K562 (cell line): ENCODE data around the gene JUNB. TPM values are rescaled to one million over a fixed set of nuclear protein-coding genes. Genes with fewer than 3 reads are reported as not detected.
"Not testable (repeated sequence)": the region's sequence is repeated elsewhere in the genome, so short reads cannot be mapped to it uniquely, and the experiment has no call there.

Experiments
- ATAC-seq: fragments of 200-7000 bp; cut with Tn5 transposase; 3 replicates; pipeline ENCODE4 v1.9.1; 2020; ENCODE audit warnings: moderate library complexity
- BruUV-seq: library from RNA; stranded (reverse); fragments of 400-500 nt; replicated peaks from 2 replicates; lab custom pipeline; 2021; lab: Mats Ljungman, UMichigan
- CTCF ChIA-PET: fragments of 300-600 bp; formaldehyde crosslinking; extraction: SDS; loops from one replicate; lab custom pipeline; 2021; ENCODE audit warnings: low intra/inter-chr PET ratio; lab: Yijun Ruan, JAX
- POLR2A ChIA-PET: fragments of 300-600, 350-650 bp; sonication (Branson Sonifier 250); formaldehyde crosslinking; extraction: SDS; loops from one replicate; lab custom pipeline; 2021; ENCODE audit warnings: antibody characterized with exemption, inconsistent platforms; lab: Yijun Ruan, JAX
- DNase-seq, 4 experiments: peaks; one replicate each; pipeline versions ENCODE4 v3.0.0 to v3.0.0-alpha.2; 2011 to 2018; ENCODE audit warnings: low spot score in 3 of 4, mixed read lengths in 3 of 4; ENCODE audit errors: extremely low read depth in 1 of 4
- FAIRE-seq: peaks from 2 replicates; lab custom pipeline; 2011; peaks lifted over from hg19 to GRCh38; lab: Jason Lieb, UNC
- H2AFZ ChIP-seq: 2 replicates; pipeline ENCODE4 v1.6.0; 2011; ENCODE audit warnings: low read depth, low read length, control low read depth, inconsistent platforms
- H3K27ac ChIP-seq: fragments of 200-600 bp; 3 replicates; pipeline ENCODE4 v1.8.0; 2011; ENCODE audit warnings: low read depth, mild to moderate bottlenecking, control low read depth, inconsistent platforms, low read length, moderate library complexity, mixed read lengths; ENCODE audit errors: extremely low read depth
- H3K27me3 ChIP-seq, 2 experiments: fragments of 300-600 bp in 1 of 2; 2 replicates in 1 of 2; 3 replicates in 1 of 2; pipeline versions ENCODE4 v1.6.0 to v1.8.0; 2011; ENCODE audit warnings: inconsistent platforms in 2 of 2, low read length in 2 of 2, mild to moderate bottlenecking in 1 of 2, mixed read lengths in 1 of 2, moderate library complexity in 1 of 2; ENCODE audit not compliant: control insufficient read depth in 2 of 2, insufficient read depth in 2 of 2
- H3K36me3 ChIP-seq: fragments of 300-600 bp; 3 replicates; pipeline ENCODE4 v1.8.0; 2011; ENCODE audit warnings: mild to moderate bottlenecking, low read length, inconsistent platforms; ENCODE audit not compliant: control insufficient read depth, insufficient read depth
- H3K4me1 ChIP-seq, 2 experiments: fragments of 200-600 bp in 1 of 2; replicated peaks in 1 of 2; 2 replicates in 1 of 2; 3 replicates in 1 of 2; pipeline versions ENCODE4 v1.5.1 to v1.8.0; 2011; ENCODE audit warnings: inconsistent platforms in 2 of 2, low read length in 2 of 2, mild to moderate bottlenecking in 1 of 2, mixed read lengths in 1 of 2, moderate library complexity in 1 of 2; ENCODE audit not compliant: control insufficient read depth in 2 of 2, insufficient read depth in 2 of 2
- H3K4me2 ChIP-seq: 2 replicates; pipeline ENCODE4 v1.6.1; 2011; ENCODE audit warnings: low read length, control low read depth, inconsistent platforms, mixed read lengths; ENCODE audit not compliant: insufficient read depth
- H3K4me3 ChIP-seq: fragments of 200-600 bp; sonication (generic), shearing (Covaris generic); 2 replicates; pipeline ENCODE4 v1.5.1; 2016; ENCODE audit warnings: control low read depth, inconsistent platforms
- H3K79me2 ChIP-seq: fragments of 200-600 bp; 3 replicates; pipeline ENCODE4 v1.8.0; 2011; ENCODE audit warnings: low read length, inconsistent platforms; ENCODE audit not compliant: control insufficient read depth, insufficient read depth
- H3K9ac ChIP-seq, 2 experiments: 2 replicates each; pipeline versions ENCODE4 v1.6.0 to v1.6.1; 2011; ENCODE audit warnings: low read depth in 2 of 2, low read length in 2 of 2, control low read depth in 1 of 2, inconsistent platforms in 1 of 2, mild to moderate bottlenecking in 1 of 2, mixed read lengths in 1 of 2; ENCODE audit not compliant: insufficient read depth in 1 of 2
- H3K9me1 ChIP-seq: one replicate; pipeline ENCODE4 v1.6.0; 2011; ENCODE audit warnings: inconsistent platforms, mild to moderate bottlenecking, low read length, moderate library complexity; ENCODE audit not compliant: control insufficient read depth, insufficient read depth
- H3K9me3 ChIP-seq: replicated peaks from 2 replicates; pipeline ENCODE4 v1.5.1; 2011; ENCODE audit warnings: low read depth, low read length, inconsistent platforms; ENCODE audit not compliant: control insufficient read depth, insufficient read depth
- H4K20me1 ChIP-seq: replicated peaks from 2 replicates; pipeline ENCODE4 v1.6.1; 2011; ENCODE audit warnings: low read length, inconsistent platforms, mixed read lengths; ENCODE audit not compliant: control insufficient read depth, insufficient read depth
- BCOR ChIP-seq: fragments of 450-650 bp; IDR thresholded peaks from 2 replicates; pipeline ENCODE4 v1.6.1; 2016
- CBFB ChIP-seq: sonication (generic); formaldehyde crosslinking; IDR thresholded peaks from 2 replicates; pipeline ENCODE4 v1.4.0; 2020; ENCODE audit warnings: mild to moderate bottlenecking, missing genetic modification reagents
- CBX8 ChIP-seq: fragments of 200-600 bp; sonication (generic); IDR thresholded peaks from 2 replicates; pipeline ENCODE4 v1.6.1; 2012; ENCODE audit warnings: borderline replicate concordance, mixed run types, low read depth, mild to moderate bottlenecking, moderate library complexity, mixed read lengths, low read length, control low read depth, inconsistent platforms; ENCODE audit not compliant: poor library complexity, severe bottlenecking; ENCODE audit errors: extremely low read depth
- COPS2 ChIP-seq: fragments of 450-650 bp; conservative IDR thresholded peaks from 2 replicates; pipeline ENCODE4 v1.6.1; 2016; ENCODE audit warnings: mild to moderate bottlenecking, moderate library complexity
- CTBP1 ChIP-seq: fragments of 450-650 bp; IDR thresholded peaks from 2 replicates; pipeline ENCODE4 v1.6.1; 2016; ENCODE audit warnings: borderline replicate concordance
- DMBX1 ChIP-seq: fragments of 250-450 bp; sonication (Bioruptor Pico); IDR thresholded peaks from 2 replicates; pipeline ENCODE4 v1.8.0; 2022; ENCODE audit warnings: inconsistent platforms, mild to moderate bottlenecking, moderate library complexity, borderline replicate concordance
- ETS1 ChIP-seq: conservative IDR thresholded peaks from 2 replicates; pipeline ENCODE4 v1.6.1; 2011; ENCODE audit warnings: low read depth, mild to moderate bottlenecking, low read length; ENCODE audit not compliant: control insufficient read depth
- ILF3 ChIP-seq: fragments of 450-650 bp; IDR thresholded peaks from 2 replicates; pipeline ENCODE4 v1.6.1; 2018; ENCODE audit warnings: antibody characterized with exemption, mild to moderate bottlenecking, moderate library complexity, borderline replicate concordance
- MITF ChIP-seq: IDR thresholded peaks from 2 replicates; pipeline ENCODE4 v1.6.1; 2014; ENCODE audit warnings: antibody characterized with exemption
- MTF1 ChIP-seq: fragments of 250-450 bp; sonication (Bioruptor Pico); IDR thresholded peaks from 2 replicates; pipeline ENCODE4 v1.9.0; 2021; ENCODE audit warnings: moderate library complexity, mild to moderate bottlenecking, inconsistent platforms, borderline replicate concordance
- NFE2 ChIP-seq: IDR thresholded peaks from 2 replicates; pipeline ENCODE4 v1.6.1; 2014; ENCODE audit warnings: antibody characterized with exemption, low read depth
- RBM15 ChIP-seq: fragments of 200-400 bp; formaldehyde crosslinking; IDR thresholded peaks from 2 replicates; pipeline ENCODE4 v1.6.1; 2018; ENCODE audit warnings: mild to moderate bottlenecking, low read length, moderate library complexity; ENCODE audit not compliant: insufficient read depth
- SAFB2 ChIP-seq: fragments of 200-400 bp; formaldehyde crosslinking; IDR thresholded peaks from 2 replicates; pipeline ENCODE4 v1.6.1; 2018; ENCODE audit warnings: borderline replicate concordance, low read length, low read depth, moderate library complexity; ENCODE audit not compliant: severe bottlenecking
- TCF7 ChIP-seq: sonication (generic); IDR thresholded peaks from 2 replicates; pipeline ENCODE4 v1.6.1; 2016; ENCODE audit warnings: antibody characterized with exemption, borderline replicate concordance
- ZNF121 ChIP-seq: sonication (generic); formaldehyde crosslinking; conservative IDR thresholded peaks from 2 replicates; pipeline ENCODE4 v1.8.0; 2022; ENCODE audit warnings: missing genetic modification reagents
- ZNF274 ChIP-seq: IDR thresholded peaks from 2 replicates; pipeline ENCODE4 v1.6.1; 2011; ENCODE audit warnings: low read depth, mild to moderate bottlenecking, low read length, moderate library complexity, borderline replicate concordance
- WGBS: fragments of 100-300 bp; shearing (Covaris generic); methylation state at CpG from one replicate; pipeline ENCODE4 v1.1.6; 2016; ENCODE audit warnings: low coverage, mixed read lengths; ENCODE audit not compliant: insufficient coverage; ENCODE audit errors: missing lambda C conversion rate; 5-methylcytosine and 5-hydroxymethylcytosine counted together
- in situ Hi-C: fragments of 300-500 bp; cut with MboI; formaldehyde crosslinking; loops from 4 replicates; pipeline ENCODE4 v1.15.0; 2018; ENCODE audit warnings: inconsistent platforms, mixed read lengths
- intact Hi-C: fragments of 100-400 bp; cut with micrococcal nuclease; formaldehyde crosslinking; loops from 2 replicates; pipeline ENCODE4 v1.14.2; 2022
- polyA plus RNA-seq, 8 experiments: library from polyadenylated mRNA; depleted of rRNA in 4 of 8; stranded (reverse) in 5 of 8; unstranded in 3 of 8; fragments of >200 nt; fragmentation: Nextera tagmentation in 2 of 8; fragmentation: Illumina TruSeq in 1 of 8; extraction: Ambion mirVana in 2 of 8; extraction: Trizol in 1 of 8; gene quantifications; 2 replicates each; pipeline versions ENCODE4 v1.2.1 to v1.2.3, GENCODE V29; 2011 to 2014; ENCODE audit warnings: inconsistent platforms in 1 of 8, missing spikeins in 1 of 8
- total RNA-seq, 7 experiments: library from RNA; depleted of rRNA in 6 of 7; stranded (reverse); fragments of >200 nt in 6 of 7; fragmentation: Illumina TruSeq in 2 of 7; extraction: Trizol in 2 of 7; gene quantifications; 2 replicates each; pipeline versions ENCODE4 v1.2.1 to v1.2.3, GENCODE V29; 2011 to 2021; ENCODE audit warnings: low replicate concordance in 1 of 7

Gene JUNB
- total and polyA plus RNA-seq, 9 of the 15 experiments (the other 6 are each of a cell fraction or from before 2014, with no cell fraction given): 0.23 to 88.1 (median 13.1) TPM

GRCh38 chr19:12797141-12797587 lies 5.9 kb downstream of the JUNB start:
- intact Hi-C loops: loop anchor here (10.0 kb wide), 1 partner anchor 232 kb away; no protein-coding TSS in a partner anchor
- H3K4me1 ChIP-seq: peaks cover 29 to 64% of the 10 kb centered on the region in 2 experiments

GRCh38 chr19:12797607-12798006 lies 6.3 kb downstream of the JUNB start:
- CTCF ChIA-PET: interaction anchor here (0.7 to 2.6 kb wide), 3 partner anchors 21 to 81 kb away, joined by 5 to 30 read pairs (median 11); partner anchors contain the start of gene HOOK2

More at GRCh38 chr19:12797141-12797587, 5.9 kb downstream of the JUNB start:
- in situ Hi-C loops: loop anchor here (5.0 kb wide), 1 partner anchor 85 kb away; no protein-coding TSS in a partner anchor
- FAIRE-seq (no peak), ATAC-seq (no peak), DNase-seq (no peak)
- Histone ChIP-seq H3K4me2 (no peak overlapping the region), H3K9ac (peak overlapping the region in 1 of 2 experiments; percentile 75; a peak in 1 of 4 replicates), H3K4me3 (no peak overlapping the region), H3K79me2 (peaks cover 47% of the 10 kb centered on the region), H4K20me1 (peaks cover 8% of the 10 kb centered on the region; the same call in 1 of the 2 replicates), H2AFZ (no peak overlapping the region), H3K9me1 (no peaks in the 10 kb centered on the region), H3K36me3 (peaks cover 33% of the 10 kb centered on the region; the same call in 2 of the 3 replicates), H3K27me3 (no peaks in the 10 kb centered on the region), H3K27ac (0 out of 3 replicates have a peak overlapping the region, but pooled peaks have one; percentile 15), H3K9me3 (no peaks in the 10 kb centered on the region)
- WGBS: 88% methylated on average over 6 of the region's 6 CpGs
- POLR2A ChIA-PET: interaction anchor here (0.7 to 1.8 kb wide), 3 partner anchors 19 to 76 kb away, joined by 3 to 14 read pairs (median 3); no protein-coding TSS in a partner anchor
- no TSS peak for BruUV-seq
- CTCF ChIA-PET: interaction anchor here (0.7 to 2.6 kb wide), 5 partner anchors 21 to 80 kb away, joined by 5 to 30 read pairs (median 5); partner anchors contain the start of genes HOOK2 and TRIR
- TF ChIP-seq CBX8: no peak
- TF ChIP-seq MTF1 (CRISPR knock-in tag): no peak
- TF ChIP-seq CBFB: no peak
- no peak for TF ChIP-seq SAFB2
- no peak for TF ChIP-seq RBM15
- TF ChIP-seq TCF7: no peak
- no peak for TF ChIP-seq ZNF274
- TF ChIP-seq ILF3: no peak
- TF ChIP-seq CTBP1: no peak
- no peak for TF ChIP-seq ETS1
- no peak for TF ChIP-seq COPS2
- no peak for TF ChIP-seq NFE2
- TF ChIP-seq BCOR: peak; percentile 52; the same call in 1 of the 2 replicates
- TF ChIP-seq DMBX1 (CRISPR knock-in tag): no peak
- TF ChIP-seq ZNF121 (CRISPR knock-in tag): peak; percentile 74
- no peak for TF ChIP-seq MITF

More at GRCh38 chr19:12797607-12798006, 6.3 kb downstream of the JUNB start:
- not testable (repeated sequence) for H3K27ac ChIP-seq, H3K9ac ChIP-seq, DNase-seq, H3K4me3 ChIP-seq, H2AFZ ChIP-seq, H3K27me3 ChIP-seq, H3K9me1 ChIP-seq, BruUV-seq, H3K9me3 ChIP-seq, ATAC-seq, H3K4me2 ChIP-seq, FAIRE-seq, H4K20me1 ChIP-seq
- POLR2A ChIA-PET: interaction anchor here (0.7 kb wide), 1 partner anchor 76 kb away, joined by 3 read pairs; no protein-coding TSS in a partner anchor
- H3K4me1 ChIP-seq: peaks cover 34 to 64% of the 10 kb centered on the region in 2 experiments
- WGBS: 96% methylated on average over 3 of the region's 7 CpGs
- peaks cover 33% of the 10 kb centered on the region; the same call in 2 of the 3 replicates for H3K36me3 ChIP-seq
- in situ Hi-C loops: loop anchor here (5.0 kb wide), 1 partner anchor 85 kb away; no protein-coding TSS in a partner anchor
- H3K79me2 ChIP-seq: peaks cover 42% of the 10 kb centered on the region
- intact Hi-C loops: loop anchor here (10.0 kb wide), 1 partner anchor 233 kb away; no protein-coding TSS in a partner anchor
